Nephron progenitor cell (in vitro differentiated cells): ENCODE measurements around the gene DYDC2.
A peak's percentile ranks its signal among the peaks of the same experiment; 100 is the strongest.

Experiments
- DNase-seq: peaks from one replicate; pipeline ENCODE4 v3.0.0; 2021
- H3K27ac Mint-ChIP-seq: 2 replicates; pipeline ENCODE4 v1.8.0; 2021; ENCODE audit warnings: mild to moderate bottlenecking, moderate library complexity, mixed read lengths
- H3K27me3 Mint-ChIP-seq: 2 replicates; pipeline ENCODE4 v1.8.0; 2021; ENCODE audit warnings: mild to moderate bottlenecking, low read depth, mixed read lengths; ENCODE audit not compliant: poor library complexity
- H3K36me3 Mint-ChIP-seq: 2 replicates; pipeline ENCODE4 v1.8.0; 2021; ENCODE audit warnings: low read depth, mixed read lengths
- H3K4me1 Mint-ChIP-seq: 2 replicates; pipeline ENCODE4 v1.8.0; 2021; ENCODE audit warnings: mixed read lengths
- H3K4me3 Mint-ChIP-seq: 2 replicates; pipeline ENCODE4 v1.8.0; 2021; ENCODE audit warnings: mild to moderate bottlenecking, moderate library complexity, mixed read lengths
- H3K9me3 Mint-ChIP-seq: 2 replicates; pipeline ENCODE4 v1.8.0; 2021; ENCODE audit warnings: mild to moderate bottlenecking, moderate library complexity, mixed read lengths
- CTCF ChIP-seq: fragments of 200-600 bp; sonication (generic); IDR thresholded peaks from 2 replicates; pipeline ENCODE4 v1.5.0; 2021; ENCODE audit warnings: antibody characterized with exemption

The DYDC2 gene

GRCh38 chr10:80372675-80373074 is 16.1 kb downstream of the DYDC2 start:
- peaks cover 14% of the 10 kb centered on the region for H3K9me3 Mint-ChIP-seq
- TF ChIP-seq CTCF, result no peak
- H3K36me3 Mint-ChIP-seq, result peaks cover 16% of the 10 kb centered on the region
- H3K27ac Mint-ChIP-seq, result no peak overlapping the region
- no peaks in the 10 kb centered on the region for H3K4me1 Mint-ChIP-seq
- H3K4me3 Mint-ChIP-seq, result no peak overlapping the region
- peaks cover 7% of the 10 kb centered on the region for H3K27me3 Mint-ChIP-seq
- DNase-seq, result no peak

GRCh38 chr10:80373502-80373901 is 16.9 kb downstream of the DYDC2 start:
- peaks cover 4% of the 10 kb centered on the region for H3K27me3 Mint-ChIP-seq
- H3K4me3 Mint-ChIP-seq, result no peak overlapping the region
- no peak for DNase-seq
- peaks cover 6% of the 10 kb centered on the region for H3K9me3 Mint-ChIP-seq
- no peak for TF ChIP-seq CTCF
- no peak overlapping the region for H3K27ac Mint-ChIP-seq
- no peaks in the 10 kb centered on the region for H3K4me1 Mint-ChIP-seq
- H3K36me3 Mint-ChIP-seq, result peaks cover 7% of the 10 kb centered on the region

- DNase-seq, result no peak
- Mint-ChIP-seq H3K27ac (no peak overlapping the region), H3K4me1 (peaks cover 5% of the 10 kb centered on the region), H3K4me3 (no peak overlapping the region), H3K9me3 (no peaks in the 10 kb centered on the region), H3K27me3 (peaks cover 7% of the 10 kb centered on the region), H3K36me3 (no peaks in the 10 kb centered on the region)
- TF ChIP-seq CTCF, result no peak
Observed at GRCh38 chr10:80379701-80380100, 23.1 kb downstream of the DYDC2 start.

GRCh38 chr10:80380185-80380584 is 23.6 kb downstream of the DYDC2 start:
- peaks cover 7% of the 10 kb centered on the region for H3K27me3 Mint-ChIP-seq
- H3K4me3 Mint-ChIP-seq, result no peak overlapping the region
- TF ChIP-seq CTCF, result no peak
- H3K27ac Mint-ChIP-seq, result no peak overlapping the region
- no peaks in the 10 kb centered on the region for H3K36me3 Mint-ChIP-seq
- H3K9me3 Mint-ChIP-seq, result no peaks in the 10 kb centered on the region
- H3K4me1 Mint-ChIP-seq, result peaks cover 5% of the 10 kb centered on the region
- no peak for DNase-seq

GRCh38 chr10:80382989-80383388 is 26.4 kb downstream of the DYDC2 start:
- Mint-ChIP-seq H3K4me3 (peak overlapping the region; percentile 37), H3K27me3 (peaks cover 7% of the 10 kb centered on the region), H3K4me1 (peaks cover 5% of the 10 kb centered on the region), H3K9me3 (no peaks in the 10 kb centered on the region), H3K27ac (no peak overlapping the region), H3K36me3 (no peaks in the 10 kb centered on the region)
- DNase-seq, result peak; percentile 39
- TF ChIP-seq CTCF, result peak; percentile 62

GRCh38 chr10:80390740-80391139 is 34.2 kb downstream of the DYDC2 start:
- no peaks in the 10 kb centered on the region for H3K9me3 Mint-ChIP-seq
- peaks cover 4% of the 10 kb centered on the region for H3K27me3 Mint-ChIP-seq
- no peak for DNase-seq
- no peak overlapping the region for H3K4me3 Mint-ChIP-seq
- H3K27ac Mint-ChIP-seq, result no peak overlapping the region
- TF ChIP-seq CTCF, result no peak
- H3K36me3 Mint-ChIP-seq, result no peaks in the 10 kb centered on the region
- peaks cover 5% of the 10 kb centered on the region for H3K4me1 Mint-ChIP-seq
